CD4-positive, alpha-beta T cell treated with Interleukin-12 subunit alpha and Interleukin-12 subunit beta, for 1 hour (primary cell): ENCODE results near the gene OR5D16.
"Not testable (repeated sequence)": the region's sequence is repeated elsewhere in the genome, so short reads cannot be mapped to it uniquely, and the experiment has no call there.

Experiments used
- DNase-seq: peaks from one replicate; pipeline ENCODE4 v3.0.0-alpha.2; 2020

OR5D16 gene

GRCh38 chr11:55838452-55838851, at the start of gene OR5D16:
TSS of gene OR5D16 (plus strand) at chr11:55838752. CDS start at chr11:55838752, 0 bp downstream.
- no peak for DNase-seq

- no peak for DNase-seq
These were observed 46.9 kb upstream of the OR5D16 start for GRCh38 chr11:55791606-55792005.

GRCh38 chr11:55793321-55793720, 45.2 kb upstream of the OR5D16 start:
- DNase-seq = no peak

- no peak for DNase-seq
These were observed 43.3 kb upstream of the OR5D16 start, which contains the start of gene OR5D14 for GRCh38 chr11:55795256-55795655. TSS of gene OR5D14 (plus strand) at chr11:55795556. CDS start at chr11:55795556, 0 bp downstream.

GRCh38 chr11:55806248-55806647, 32.3 kb upstream of the OR5D16 start:
- DNase-seq = no peak

GRCh38 chr11:55811067-55811466, 27.5 kb upstream of the OR5D16 start, which contains the start of gene OR5L1:
TSS of gene OR5L1 (plus strand) at chr11:55811367. CDS start at chr11:55811467, 100 bp downstream.
- no peak for DNase-seq

- no peak for DNase-seq
These were observed 19.2 kb upstream of the OR5D16 start, which contains the start of gene OR5D18 for GRCh38 chr11:55819330-55819729. TSS of gene OR5D18 (plus strand) at chr11:55819630. CDS start at chr11:55819630, 0 bp downstream.

GRCh38 chr11:55826919-55827318, 11.6 kb upstream of the OR5D16 start, which contains the start of gene OR5L2:
TSS of gene OR5L2 (plus strand) at chr11:55827219. CDS start at chr11:55827219, 0 bp downstream.
- DNase-seq = no peak

GRCh38 chr11:55847453-55847852, 8.9 kb downstream of the OR5D16 start:
- DNase-seq = no peak

GRCh38 chr11:55849037-55849436, 10.5 kb downstream of the OR5D16 start:
- DNase-seq = no peak

- DNase-seq = no peak
These were observed 13.6 kb downstream of the OR5D16 start for GRCh38 chr11:55852141-55852540.

GRCh38 chr11:55854704-55855103, 16.2 kb downstream of the OR5D16 start:
- no peak for DNase-seq

GRCh38 chr11:55867354-55867753, 28.8 kb downstream of the OR5D16 start:
- DNase-seq = not testable (repeated sequence)

- not testable (repeated sequence) for DNase-seq
These were observed 34.2 kb downstream of the OR5D16 start for GRCh38 chr11:55872731-55873130.

- not testable (repeated sequence) for DNase-seq
These were observed 34.6 kb downstream of the OR5D16 start for GRCh38 chr11:55873146-55873545.

GRCh38 chr11:55882997-55883396, 44.4 kb downstream of the OR5D16 start, which contains the start of gene TRIM51:
TSS of gene TRIM51 (plus strand) at chr11:55883297. CDS start at chr11:55885429, 2,132 bp downstream.
- DNase-seq = not testable (repeated sequence)

GRCh38 chr11:55884995-55885394, 46.4 kb downstream of the OR5D16 start:
- DNase-seq = not testable (repeated sequence)

GRCh38 chr11:55885481-55885880, 46.9 kb downstream of the OR5D16 start:
- not testable (repeated sequence) for DNase-seq
